Ovary (tissue), 3 donors: ENCODE results near the gene HLA-DQB1.
"Not testable (repeated sequence)": the region's sequence is repeated elsewhere in the genome, so short reads cannot be mapped to it uniquely, and the experiment has no call there.

ENCODE experiments used
- POLR2A ChIP-seq: fragments of 450-650 bp; IDR thresholded peaks from one replicate; pipeline ENCODE4 v1.6.1; 2017; ENCODE audit warnings: antibody characterized with exemption, mild to moderate bottlenecking, moderate library complexity
- TF ChIP-seq, protein P1 (sequence below), 3 donors: fragments of 450-650 bp in 2 of 3; fragments of 200-600 bp in 1 of 3; IDR thresholded peaks; one replicate each; pipeline versions ENCODE4 v1.5.1 to v1.8.0; 2016 to 2022; ENCODE audit warnings: antibody characterized with exemption in 3 of 3, mild to moderate bottlenecking in 1 of 3
- donor health status: DM: no; HTN: no; CAD: no.

- TF ChIP-seq, protein P1, sequence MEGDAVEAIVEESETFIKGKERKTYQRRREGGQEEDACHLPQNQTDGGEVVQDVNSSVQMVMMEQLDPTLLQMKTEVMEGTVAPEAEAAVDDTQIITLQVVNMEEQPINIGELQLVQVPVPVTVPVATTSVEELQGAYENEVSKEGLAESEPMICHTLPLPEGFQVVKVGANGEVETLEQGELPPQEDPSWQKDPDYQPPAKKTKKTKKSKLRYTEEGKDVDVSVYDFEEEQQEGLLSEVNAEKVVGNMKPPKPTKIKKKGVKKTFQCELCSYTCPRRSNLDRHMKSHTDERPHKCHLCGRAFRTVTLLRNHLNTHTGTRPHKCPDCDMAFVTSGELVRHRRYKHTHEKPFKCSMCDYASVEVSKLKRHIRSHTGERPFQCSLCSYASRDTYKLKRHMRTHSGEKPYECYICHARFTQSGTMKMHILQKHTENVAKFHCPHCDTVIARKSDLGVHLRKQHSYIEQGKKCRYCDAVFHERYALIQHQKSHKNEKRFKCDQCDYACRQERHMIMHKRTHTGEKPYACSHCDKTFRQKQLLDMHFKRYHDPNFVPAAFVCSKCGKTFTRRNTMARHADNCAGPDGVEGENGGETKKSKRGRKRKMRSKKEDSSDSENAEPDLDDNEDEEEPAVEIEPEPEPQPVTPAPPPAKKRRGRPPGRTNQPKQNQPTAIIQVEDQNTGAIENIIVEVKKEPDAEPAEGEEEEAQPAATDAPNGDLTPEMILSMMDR (IDR thresholded peaks at IDR 0.05): not testable (repeated sequence)
- not testable (repeated sequence) for TF ChIP-seq POLR2A
Measured at GRCh38 chr6:32671908-32672307, 5.5 kb upstream of the HLA-DQB1 start.
